ENCODE measurements around the gene USP32.
"Not testable (repeated sequence)": the region's sequence is repeated elsewhere in the genome, so short reads cannot be mapped to it uniquely, and the experiment has no call there.

DNA sequence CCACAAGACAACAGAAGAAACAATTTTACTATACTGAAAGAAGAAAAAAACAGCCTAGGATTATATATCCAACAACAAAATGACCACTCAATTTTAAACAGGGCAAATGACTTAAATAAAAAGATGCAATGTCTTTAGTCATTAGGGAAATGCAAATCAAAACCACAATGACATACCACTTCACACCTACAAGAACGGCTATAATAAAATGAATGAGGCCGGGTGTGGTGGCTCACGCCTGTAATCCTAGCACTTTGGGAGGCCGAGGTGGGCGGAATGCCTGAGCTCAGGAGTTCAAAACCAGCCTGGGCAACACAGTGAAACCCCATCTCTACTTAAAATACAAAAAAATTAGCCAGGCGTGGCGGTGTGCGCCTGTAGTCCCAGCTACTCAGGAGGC is 77.0 kb downstream of the USP32 start:
- TF ChIP-seq, protein P1, sequence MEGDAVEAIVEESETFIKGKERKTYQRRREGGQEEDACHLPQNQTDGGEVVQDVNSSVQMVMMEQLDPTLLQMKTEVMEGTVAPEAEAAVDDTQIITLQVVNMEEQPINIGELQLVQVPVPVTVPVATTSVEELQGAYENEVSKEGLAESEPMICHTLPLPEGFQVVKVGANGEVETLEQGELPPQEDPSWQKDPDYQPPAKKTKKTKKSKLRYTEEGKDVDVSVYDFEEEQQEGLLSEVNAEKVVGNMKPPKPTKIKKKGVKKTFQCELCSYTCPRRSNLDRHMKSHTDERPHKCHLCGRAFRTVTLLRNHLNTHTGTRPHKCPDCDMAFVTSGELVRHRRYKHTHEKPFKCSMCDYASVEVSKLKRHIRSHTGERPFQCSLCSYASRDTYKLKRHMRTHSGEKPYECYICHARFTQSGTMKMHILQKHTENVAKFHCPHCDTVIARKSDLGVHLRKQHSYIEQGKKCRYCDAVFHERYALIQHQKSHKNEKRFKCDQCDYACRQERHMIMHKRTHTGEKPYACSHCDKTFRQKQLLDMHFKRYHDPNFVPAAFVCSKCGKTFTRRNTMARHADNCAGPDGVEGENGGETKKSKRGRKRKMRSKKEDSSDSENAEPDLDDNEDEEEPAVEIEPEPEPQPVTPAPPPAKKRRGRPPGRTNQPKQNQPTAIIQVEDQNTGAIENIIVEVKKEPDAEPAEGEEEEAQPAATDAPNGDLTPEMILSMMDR (IDR thresholded peaks at IDR 0.05): not testable (repeated sequence)
- not testable (repeated sequence) for TF ChIP-seq POLR2A (IDR thresholded peaks at IDR 0.05)
